DOHH2 (cell line): ENCODE data around the gene KL.

ENCODE experiments used
- CTCF ChIP-seq: fragments of 200-600 bp; sonication (generic); IDR thresholded peaks from one replicate; pipeline ENCODE4 v1.5.1; 2014; ENCODE audit warnings: antibody characterized with exemption, mild to moderate bottlenecking, low read depth, low read length; ENCODE audit not compliant: poor library complexity, severe bottlenecking
- EZH2phosphoT487 ChIP-seq: fragments of 200-600 bp; sonication (generic); IDR thresholded peaks from 2 replicates; pipeline ENCODE4 v1.6.1; 2017; ENCODE audit warnings: borderline replicate concordance, mild to moderate bottlenecking, antibody characterized with exemption, low read length, moderate library complexity, mixed read lengths

- TF ChIP-seq CTCF (no peak), EZH2phosphoT487 (no peak)
Observed at GRCh38 chr13:33112766-33113165, 96.5 kb downstream of the KL start.
